Osteocyte (in vitro differentiated cells): Measurements from ENCODE around the gene SCAI. TPM values are rescaled to one million over a fixed set of nuclear protein-coding genes. Genes with fewer than 3 reads are reported as not detected.
A peak's percentile ranks its signal among the peaks of the same experiment; 100 is the strongest.

Experiments used
- DNase-seq: peaks from one replicate; pipeline ENCODE4 v3.0.0; 2021; ENCODE audit warnings: mixed read lengths; ENCODE audit not compliant: unreplicated experiment; ENCODE audit errors: extremely low spot score
- H3K27ac Mint-ChIP-seq: one replicate; pipeline ENCODE4 v1.8.0; 2021; ENCODE audit warnings: mild to moderate bottlenecking, mixed read lengths; ENCODE audit not compliant: unreplicated experiment
- H3K27me3 Mint-ChIP-seq: one replicate; pipeline ENCODE4 v1.8.0; 2021; ENCODE audit warnings: mixed read lengths; ENCODE audit not compliant: unreplicated experiment
- H3K36me3 Mint-ChIP-seq: one replicate; pipeline ENCODE4 v1.8.0; 2021; ENCODE audit warnings: mixed read lengths; ENCODE audit not compliant: unreplicated experiment
- H3K4me1 Mint-ChIP-seq: one replicate; pipeline ENCODE4 v1.8.0; 2021; ENCODE audit warnings: mixed read lengths; ENCODE audit not compliant: unreplicated experiment
- H3K4me3 Mint-ChIP-seq: one replicate; pipeline ENCODE4 v1.8.0; 2021; ENCODE audit warnings: mild to moderate bottlenecking, moderate library complexity, mixed read lengths; ENCODE audit not compliant: unreplicated experiment
- H3K9me3 Mint-ChIP-seq: one replicate; pipeline ENCODE4 v1.8.0; 2021; ENCODE audit warnings: mixed read lengths; ENCODE audit not compliant: unreplicated experiment
- total RNA-seq: library from RNA; stranded (reverse); gene quantifications from 2 replicates; pipeline ENCODE4 v1.2.1, GENCODE V29; 2021
- TF ChIP-seq, protein P1 (sequence below): fragments of 200-600 bp; sonication (generic); IDR thresholded peaks from 2 replicates; pipeline ENCODE4 v1.5.0; 2021; ENCODE audit warnings: antibody characterized with exemption, mild to moderate bottlenecking, moderate library complexity

Gene SCAI
- total RNA-seq, 1 donor from 2014 or later = 8.6 TPM

DNA sequence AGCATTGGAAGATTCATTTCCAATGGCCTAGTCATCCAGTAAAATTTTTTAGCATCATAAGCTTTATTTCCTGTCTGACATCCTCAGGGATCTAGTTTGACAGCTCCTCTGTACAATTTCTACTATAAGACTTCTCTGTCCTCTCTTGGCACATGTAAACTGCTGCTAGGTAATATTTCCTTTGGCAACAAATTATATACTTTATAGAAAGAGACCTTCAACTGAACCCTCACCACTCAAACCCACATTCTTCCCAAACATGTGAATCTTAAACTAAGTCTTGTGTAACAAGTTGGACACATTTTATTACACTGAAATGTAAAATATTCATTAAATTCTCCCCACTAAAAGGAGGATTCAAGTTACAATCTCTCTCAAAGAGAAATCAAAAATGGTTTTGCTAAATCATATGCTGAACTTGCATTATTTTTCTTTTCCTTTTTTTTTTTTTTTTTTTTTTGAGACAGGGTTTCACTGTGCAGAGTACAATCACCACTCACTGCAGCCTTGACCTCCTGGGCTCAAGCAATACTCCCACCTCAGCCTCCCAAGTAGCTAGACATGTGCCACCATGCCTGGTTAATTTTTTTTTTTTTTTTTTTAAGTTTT, 36.9 kb downstream of the SCAI start:
- H3K36me3 Mint-ChIP-seq = peaks cover 5% of the 10 kb centered on the region
- H3K27me3 Mint-ChIP-seq = no peaks in the 10 kb centered on the region
- no peak overlapping the region for H3K4me3 Mint-ChIP-seq
- H3K27ac Mint-ChIP-seq = peak overlapping the region; percentile 70
- H3K4me1 Mint-ChIP-seq = peaks cover 10% of the 10 kb centered on the region
- TF ChIP-seq, protein P1, sequence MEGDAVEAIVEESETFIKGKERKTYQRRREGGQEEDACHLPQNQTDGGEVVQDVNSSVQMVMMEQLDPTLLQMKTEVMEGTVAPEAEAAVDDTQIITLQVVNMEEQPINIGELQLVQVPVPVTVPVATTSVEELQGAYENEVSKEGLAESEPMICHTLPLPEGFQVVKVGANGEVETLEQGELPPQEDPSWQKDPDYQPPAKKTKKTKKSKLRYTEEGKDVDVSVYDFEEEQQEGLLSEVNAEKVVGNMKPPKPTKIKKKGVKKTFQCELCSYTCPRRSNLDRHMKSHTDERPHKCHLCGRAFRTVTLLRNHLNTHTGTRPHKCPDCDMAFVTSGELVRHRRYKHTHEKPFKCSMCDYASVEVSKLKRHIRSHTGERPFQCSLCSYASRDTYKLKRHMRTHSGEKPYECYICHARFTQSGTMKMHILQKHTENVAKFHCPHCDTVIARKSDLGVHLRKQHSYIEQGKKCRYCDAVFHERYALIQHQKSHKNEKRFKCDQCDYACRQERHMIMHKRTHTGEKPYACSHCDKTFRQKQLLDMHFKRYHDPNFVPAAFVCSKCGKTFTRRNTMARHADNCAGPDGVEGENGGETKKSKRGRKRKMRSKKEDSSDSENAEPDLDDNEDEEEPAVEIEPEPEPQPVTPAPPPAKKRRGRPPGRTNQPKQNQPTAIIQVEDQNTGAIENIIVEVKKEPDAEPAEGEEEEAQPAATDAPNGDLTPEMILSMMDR = no peak
- H3K9me3 Mint-ChIP-seq = peaks cover 8% of the 10 kb centered on the region
- DNase-seq = no peak

DNA sequence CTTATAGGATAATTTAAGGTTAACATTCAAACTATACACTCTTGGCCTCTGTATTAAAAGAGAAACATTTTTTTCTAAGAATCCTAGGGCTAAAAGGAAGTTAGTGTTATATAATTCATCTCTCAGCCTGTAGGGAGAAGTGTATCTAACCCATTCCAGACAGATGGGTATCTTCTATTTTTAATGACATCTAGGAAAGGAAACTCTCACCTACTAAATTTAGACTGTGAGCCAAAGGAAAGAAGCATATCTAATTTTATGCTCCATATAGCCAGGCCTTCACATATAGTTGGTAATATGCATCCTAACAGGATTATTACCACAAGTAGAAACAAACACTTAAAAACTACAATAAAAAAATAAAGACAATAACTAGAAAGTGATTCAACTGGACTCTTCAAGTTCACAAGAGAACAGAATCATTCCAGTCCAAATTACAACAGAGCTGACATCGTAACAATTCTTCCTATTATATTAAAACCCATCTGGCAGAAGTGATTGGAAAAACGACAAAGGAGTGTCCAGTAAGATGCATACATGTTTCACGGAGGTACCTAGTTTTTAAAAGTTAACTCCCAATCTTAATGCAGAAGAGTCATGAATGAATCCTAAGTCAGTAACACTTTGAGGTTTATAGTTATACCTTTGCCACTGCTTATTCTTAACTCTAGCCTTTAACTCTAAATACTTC, 39.4 kb downstream of the SCAI start:
- Mint-ChIP-seq H3K27me3 (no peaks in the 10 kb centered on the region), H3K4me1 (peaks cover 18% of the 10 kb centered on the region), H3K27ac (no peak overlapping the region), H3K4me3 (no peak overlapping the region), H3K36me3 (no peaks in the 10 kb centered on the region), H3K9me3 (no peaks in the 10 kb centered on the region)
- TF ChIP-seq, protein P1 = no peak
- DNase-seq = no peak

DNA sequence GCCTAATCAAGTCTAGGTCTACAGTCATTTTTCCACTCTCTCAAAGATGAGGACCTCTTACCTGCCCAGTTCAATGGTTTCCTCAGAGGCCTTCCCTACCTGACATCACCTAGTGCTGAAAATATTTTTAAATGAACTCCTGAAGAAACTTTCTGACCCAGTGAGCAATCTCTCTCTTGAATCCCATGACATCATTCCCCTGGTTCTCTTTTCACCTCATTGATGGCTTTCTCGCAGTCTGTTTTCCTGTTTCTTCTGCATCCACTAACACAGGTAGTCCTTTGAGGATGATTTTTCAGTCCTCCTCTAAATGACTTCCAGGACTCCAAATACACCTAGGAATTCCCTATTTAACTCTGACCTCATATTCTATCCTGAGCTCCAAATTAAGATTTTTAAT, 40.3 kb downstream of the SCAI start:
- no peaks in the 10 kb centered on the region for H3K9me3 Mint-ChIP-seq
- no peak for DNase-seq

DNA sequence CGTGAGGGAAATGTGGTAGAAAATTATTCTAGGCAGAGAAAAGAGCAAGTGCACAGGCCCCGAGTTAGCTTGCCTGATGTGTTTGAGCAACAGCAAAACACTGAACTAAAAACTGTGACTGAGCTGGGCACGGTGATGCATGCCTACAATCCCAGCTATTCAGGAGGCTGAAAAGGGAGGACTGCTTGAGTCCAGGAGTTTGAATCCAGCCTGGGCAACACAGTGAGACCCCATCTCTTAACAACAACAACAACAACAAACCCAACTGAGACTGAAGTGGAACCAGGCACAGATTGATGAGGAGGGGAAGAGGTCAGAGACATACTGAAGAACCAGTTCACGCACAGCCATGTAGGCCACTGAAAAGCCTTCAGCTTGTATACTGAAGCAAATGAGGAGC, 42.5 kb downstream of the SCAI start:
- Mint-ChIP-seq H3K9me3 (no peaks in the 10 kb centered on the region), H3K27ac (no peak overlapping the region), H3K4me3 (no peak overlapping the region), H3K27me3 (no peaks in the 10 kb centered on the region), H3K4me1 (peaks cover 17% of the 10 kb centered on the region), H3K36me3 (no peaks in the 10 kb centered on the region)
- TF ChIP-seq, protein P1 = no peak
- DNase-seq = no peak

More for the DNA sequence above, 40.3 kb downstream of the SCAI start:
- no peaks in the 10 kb centered on the region for H3K27me3 Mint-ChIP-seq
- no peaks in the 10 kb centered on the region for H3K36me3 Mint-ChIP-seq
- TF ChIP-seq, protein P1 = no peak
- H3K4me3 Mint-ChIP-seq = no peak overlapping the region
- H3K27ac Mint-ChIP-seq = no peak overlapping the region
- peaks cover 20% of the 10 kb centered on the region for H3K4me1 Mint-ChIP-seq

DNA sequence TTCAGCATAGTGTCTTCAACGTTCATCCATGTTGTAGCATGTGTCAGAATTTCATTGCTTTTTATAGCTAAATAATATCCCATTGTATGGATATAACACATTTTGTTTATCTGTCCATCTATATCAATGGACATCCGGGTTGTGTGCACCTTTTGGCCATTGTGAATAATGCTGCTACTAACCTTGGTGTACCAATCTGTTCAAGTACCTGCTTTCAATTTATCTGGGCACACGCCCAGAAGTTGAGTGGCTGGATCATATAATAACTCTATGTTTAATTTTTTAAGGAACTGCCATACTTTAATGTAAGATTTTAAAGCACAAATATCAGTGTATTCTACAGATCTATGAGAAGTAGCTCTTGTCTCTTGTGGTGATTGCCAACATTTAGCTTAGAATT, 43.5 kb downstream of the SCAI start:
- TF ChIP-seq, protein P1 = no peak
- no peak overlapping the region for H3K4me3 Mint-ChIP-seq
- no peak for DNase-seq
- H3K27me3 Mint-ChIP-seq = no peaks in the 10 kb centered on the region
- no peaks in the 10 kb centered on the region for H3K36me3 Mint-ChIP-seq
- no peak overlapping the region for H3K27ac Mint-ChIP-seq
- peaks cover 15% of the 10 kb centered on the region for H3K4me1 Mint-ChIP-seq
- no peaks in the 10 kb centered on the region for H3K9me3 Mint-ChIP-seq
